OCI-LY7 (cell line): ENCODE results near the gene ELF4. TPM values are rescaled to one million over a fixed set of nuclear protein-coding genes. Genes with fewer than 3 reads are reported as not detected.

Source experiments
- BruUV-seq: library from RNA; stranded (reverse); fragments of 400-500 nt; replicated peaks from 2 replicates; lab custom pipeline; 2021; lab: Mats Ljungman, UMichigan
- CTCF ChIA-PET: fragments of 300-600 bp; sonication (Branson Sonifier 250); formaldehyde crosslinking; loops from one replicate; lab custom pipeline; 2022; ENCODE audit warnings: antibody characterized with exemption; ENCODE audit not compliant: unreplicated experiment; lab: Charles Lee
- POLR2A ChIA-PET: fragments of 300-600 bp; sonication (Branson Sonifier 250); formaldehyde crosslinking; loops from one replicate; lab custom pipeline; 2022; ENCODE audit warnings: antibody characterized with exemption; lab: Charles Lee
- DNase-seq: peaks from one replicate; pipeline ENCODE4 v3.0.0-alpha.2; 2015; ENCODE audit warnings: low spot score
- H2AFZ ChIP-seq: fragments of 200-600 bp; sonication (generic), shearing (Covaris generic); 2 replicates; pipeline ENCODE4 v1.6.1; 2014; ENCODE audit warnings: mild to moderate bottlenecking, antibody characterized with exemption, low read length, moderate library complexity
- H3K27ac ChIP-seq: fragments of 200-600 bp; sonication (generic); 2 replicates; pipeline ENCODE4 v1.5.1; 2014; ENCODE audit warnings: mixed run types, low read depth, mild to moderate bottlenecking, moderate library complexity, low read length, inconsistent platforms; ENCODE audit not compliant: poor library complexity, severe bottlenecking
- H3K36me3 ChIP-seq: fragments of 200-600 bp; sonication (generic); 2 replicates; pipeline ENCODE4 v1.6.1; 2014; ENCODE audit warnings: mild to moderate bottlenecking, antibody characterized with exemption, low read length, moderate library complexity, mixed read lengths; ENCODE audit not compliant: insufficient read depth
- H3K4me1 ChIP-seq: fragments of 200-600 bp; sonication (generic); 2 replicates; pipeline ENCODE4 v1.5.1; 2014; ENCODE audit warnings: mild to moderate bottlenecking, low read length; ENCODE audit not compliant: insufficient read depth, poor library complexity, severe bottlenecking
- H3K4me2 ChIP-seq: fragments of 200-600 bp; sonication (generic); 2 replicates; pipeline ENCODE4 v1.6.1; 2014; ENCODE audit warnings: mild to moderate bottlenecking, low read length
- H3K4me3 ChIP-seq: fragments of 200-600 bp; sonication (generic); 2 replicates; pipeline ENCODE4 v1.5.1; 2014; ENCODE audit warnings: mild to moderate bottlenecking, low read depth, low read length; ENCODE audit not compliant: poor library complexity, severe bottlenecking
- H3K79me2 ChIP-seq: fragments of 200-600 bp; sonication (generic); 2 replicates; pipeline ENCODE4 v1.6.1; 2016; ENCODE audit warnings: low read depth, mild to moderate bottlenecking, low read length, moderate library complexity, mixed read lengths; ENCODE audit not compliant: insufficient read depth
- H3K9me2 ChIP-seq: fragments of 200-600 bp; sonication (generic); 2 replicates; pipeline ENCODE4 v1.6.1; 2016; ENCODE audit warnings: mild to moderate bottlenecking, low read length, mixed read lengths; ENCODE audit not compliant: insufficient read depth
- H3K9me3 ChIP-seq: fragments of 200-600 bp; sonication (generic); 2 replicates; pipeline ENCODE4 v1.6.1; 2014; ENCODE audit warnings: mild to moderate bottlenecking, mixed run types, low read length, mixed read lengths
- H4K20me1 ChIP-seq: fragments of 200-600 bp; sonication (generic); 2 replicates; pipeline ENCODE4 v1.6.1; 2014; ENCODE audit warnings: mild to moderate bottlenecking, antibody characterized with exemption, low read length, moderate library complexity, mixed read lengths; ENCODE audit not compliant: insufficient read depth
- EZH2phosphoT487 ChIP-seq: fragments of 200-600 bp; sonication (generic); IDR thresholded peaks from 2 replicates; pipeline ENCODE4 v1.6.1; 2018; ENCODE audit warnings: low read depth, borderline replicate concordance, mild to moderate bottlenecking, mixed run types, antibody characterized with exemption, low read length, moderate library complexity, mixed read lengths
- intact Hi-C: fragments of 100-400 bp; cut with micrococcal nuclease; formaldehyde crosslinking; loops from one replicate; pipeline ENCODE4 v1.10.0; 2022; ENCODE audit not compliant: unreplicated experiment
- total RNA-seq, 2 experiments: library from RNA; depleted of rRNA in 1 of 2; stranded (reverse); fragments of >200 nt in 1 of 2; shearing (Covaris generic) in 1 of 2; gene quantifications; 2 replicates each; pipeline ENCODE4 v1.2.3, GENCODE V29; 2014 to 2022
- TF ChIP-seq, protein P1 (sequence below): fragments of 200-600 bp; sonication (generic); conservative IDR thresholded peaks from 2 replicates; pipeline ENCODE4 v1.5.1; 2014; ENCODE audit warnings: mild to moderate bottlenecking, antibody characterized with exemption, low read length, moderate library complexity, mixed read lengths

ELF4 gene
- total RNA-seq, 2 experiments from 2014 or later = 15.0 to 27.3 TPM

DNA sequence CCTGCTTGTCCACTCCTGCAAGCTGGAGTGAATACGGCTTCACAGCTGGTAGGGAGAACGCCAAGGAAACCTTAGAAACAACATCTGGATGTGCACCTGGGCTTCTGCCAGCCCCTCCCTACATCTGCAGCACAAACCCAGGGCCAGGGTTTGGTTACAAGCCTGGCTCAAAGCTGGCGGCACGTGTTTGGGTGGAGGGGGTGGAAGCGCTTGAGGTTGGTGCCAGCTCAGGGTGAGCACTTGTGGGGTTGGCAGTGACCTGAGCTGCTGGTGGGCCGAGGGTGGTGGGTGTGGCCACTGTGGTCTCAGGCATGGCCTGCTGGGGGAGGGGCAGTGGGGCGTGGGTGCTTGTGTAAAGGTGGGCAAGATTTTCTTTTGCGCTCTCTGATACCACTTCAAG is 15.6 kb downstream of the ELF4 start:
- DNase-seq = no peak
- ChIA-PET POLR2A (interaction anchor here (0.6 kb wide), 2 partner anchors 158 to 275 kb away, joined by 3 read pairs; no protein-coding TSS in a partner anchor), CTCF (no interaction called here)
- Histone ChIP-seq H3K4me1 (peaks cover 36% of the 10 kb centered on the region), H3K9me3 (no peaks in the 10 kb centered on the region), H3K4me2 (no peak overlapping the region), H2AFZ (no peak overlapping the region), H3K4me3 (no peak overlapping the region), H3K27ac (no peak overlapping the region), H3K9me2 (no peaks in the 10 kb centered on the region), H3K79me2 (peaks cover 30% of the 10 kb centered on the region; the same call in 1 of the 2 replicates), H3K36me3 (no peaks in the 10 kb centered on the region), H4K20me1 (no peaks in the 10 kb centered on the region)
- no peak for TF ChIP-seq EZH2phosphoT487
- TF ChIP-seq, protein P1, sequence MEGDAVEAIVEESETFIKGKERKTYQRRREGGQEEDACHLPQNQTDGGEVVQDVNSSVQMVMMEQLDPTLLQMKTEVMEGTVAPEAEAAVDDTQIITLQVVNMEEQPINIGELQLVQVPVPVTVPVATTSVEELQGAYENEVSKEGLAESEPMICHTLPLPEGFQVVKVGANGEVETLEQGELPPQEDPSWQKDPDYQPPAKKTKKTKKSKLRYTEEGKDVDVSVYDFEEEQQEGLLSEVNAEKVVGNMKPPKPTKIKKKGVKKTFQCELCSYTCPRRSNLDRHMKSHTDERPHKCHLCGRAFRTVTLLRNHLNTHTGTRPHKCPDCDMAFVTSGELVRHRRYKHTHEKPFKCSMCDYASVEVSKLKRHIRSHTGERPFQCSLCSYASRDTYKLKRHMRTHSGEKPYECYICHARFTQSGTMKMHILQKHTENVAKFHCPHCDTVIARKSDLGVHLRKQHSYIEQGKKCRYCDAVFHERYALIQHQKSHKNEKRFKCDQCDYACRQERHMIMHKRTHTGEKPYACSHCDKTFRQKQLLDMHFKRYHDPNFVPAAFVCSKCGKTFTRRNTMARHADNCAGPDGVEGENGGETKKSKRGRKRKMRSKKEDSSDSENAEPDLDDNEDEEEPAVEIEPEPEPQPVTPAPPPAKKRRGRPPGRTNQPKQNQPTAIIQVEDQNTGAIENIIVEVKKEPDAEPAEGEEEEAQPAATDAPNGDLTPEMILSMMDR = no peak
- no TSS peak for BruUV-seq
- intact Hi-C loops = no loop called here

DNA sequence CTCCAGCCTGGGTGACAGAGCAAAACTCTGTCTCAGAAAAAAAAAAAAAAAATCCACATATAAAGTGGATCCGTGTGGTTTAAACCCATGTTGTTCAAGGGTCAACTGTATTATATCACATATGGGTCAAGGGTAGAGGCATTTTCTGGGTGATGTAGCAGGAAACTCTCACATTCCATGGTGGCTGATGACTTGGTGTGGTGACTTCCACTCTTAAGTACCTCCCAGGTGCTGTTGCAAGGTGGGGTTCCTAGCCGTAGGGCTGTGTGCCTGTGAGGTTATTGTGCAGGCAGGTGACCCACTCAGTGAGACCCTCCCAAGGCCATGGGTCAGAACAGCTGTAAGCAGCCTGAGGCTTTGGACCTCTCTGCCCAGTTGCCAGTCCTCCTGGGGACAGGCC is 17.0 kb downstream of the ELF4 start:
- H3K79me2 ChIP-seq = peaks cover 28% of the 10 kb centered on the region; the same call in 1 of the 2 replicates

More for the DNA sequence above, 17.0 kb downstream of the ELF4 start:
- Histone ChIP-seq H4K20me1 (no peaks in the 10 kb centered on the region), H3K4me3 (no peak overlapping the region), H3K9me3 (no peaks in the 10 kb centered on the region), H3K9me2 (no peaks in the 10 kb centered on the region), H3K4me2 (no peak overlapping the region), H3K36me3 (no peaks in the 10 kb centered on the region), H2AFZ (no peak overlapping the region), H3K4me1 (peaks cover 47% of the 10 kb centered on the region), H3K27ac (no peak overlapping the region)
- DNase-seq = no peak
- intact Hi-C loops = no loop called here
- ChIA-PET POLR2A (interaction anchor here (1.1 kb wide), 1 partner anchor 13 kb away, joined by 4 read pairs; no protein-coding TSS in a partner anchor), CTCF (no interaction called here)
- TF ChIP-seq, protein P1 = no peak
- no peak for TF ChIP-seq EZH2phosphoT487
- no TSS peak for BruUV-seq
